Progenitor cell of endocrine pancreas (in vitro differentiated cells): ENCODE results near the gene CELF1. TPM values are rescaled to one million over a fixed set of nuclear protein-coding genes. Genes with fewer than 3 reads are reported as not detected.

ENCODE experiments used
- DNase-seq: peaks from one replicate; pipeline ENCODE4 v3.0.0; 2021; ENCODE audit warnings: low spot score; ENCODE audit not compliant: unreplicated experiment
- H3K27ac Mint-ChIP-seq: 2 replicates; pipeline ENCODE4 v1.8.0; 2021; ENCODE audit warnings: mild to moderate bottlenecking, moderate library complexity, mixed read lengths
- H3K27me3 Mint-ChIP-seq: 2 replicates; pipeline ENCODE4 v1.8.0; 2021; ENCODE audit warnings: mixed read lengths
- H3K36me3 Mint-ChIP-seq: 2 replicates; pipeline ENCODE4 v1.8.0; 2022; ENCODE audit warnings: mixed read lengths; ENCODE audit not compliant: insufficient read depth
- H3K4me1 Mint-ChIP-seq: 2 replicates; pipeline ENCODE4 v1.8.0; 2021; ENCODE audit warnings: low read depth, mixed read lengths
- H3K4me3 Mint-ChIP-seq: 2 replicates; pipeline ENCODE4 v1.8.0; 2021; ENCODE audit warnings: low read depth, mild to moderate bottlenecking, moderate library complexity, mixed read lengths
- H3K9me3 Mint-ChIP-seq: 2 replicates; pipeline ENCODE4 v1.8.0; 2021; ENCODE audit warnings: low read depth, mixed read lengths
- CTCF ChIP-seq: fragments of 200-600 bp; sonication (generic); IDR thresholded peaks from one replicate; pipeline ENCODE4 v1.5.0; 2021; ENCODE audit warnings: antibody characterized with exemption, mild to moderate bottlenecking; ENCODE audit not compliant: unreplicated experiment
- total RNA-seq: library from RNA; stranded (reverse); gene quantifications from 2 replicates; pipeline ENCODE4 v1.2.1, GENCODE V29; 2021

CELF1 gene
- total RNA-seq, 1 donor from 2014 or later = 161 TPM

DNA sequence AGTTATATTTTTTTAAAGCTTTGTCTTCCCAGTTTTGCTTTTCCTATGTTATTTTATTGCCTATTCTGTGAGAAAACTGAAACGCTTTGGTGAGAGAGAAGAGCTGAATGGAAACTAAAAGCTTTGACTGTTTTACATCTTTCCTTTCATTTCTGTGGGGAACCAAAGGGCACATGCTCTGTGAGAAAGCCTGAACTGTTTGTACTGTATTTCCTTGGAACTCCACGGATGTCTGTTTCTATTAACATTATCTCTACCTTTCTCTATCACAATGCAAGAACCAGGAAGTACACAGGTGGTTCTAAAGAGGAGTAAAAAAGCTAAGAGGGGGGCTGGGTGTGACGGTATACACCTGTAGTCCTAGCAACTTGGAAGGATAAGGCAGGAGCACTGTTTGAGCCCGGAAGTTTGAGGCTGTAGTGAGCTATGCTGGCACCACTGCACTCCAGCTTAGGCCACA is 43.8 kb downstream of the CELF1 start:
- no peak overlapping the region for H3K4me3 Mint-ChIP-seq

GRCh38 chr11:47508240-47508957 is 44.5 kb downstream of the CELF1 start:
- no peaks in the 10 kb centered on the region for H3K27me3 Mint-ChIP-seq
- DNase-seq = no peak
- no peaks in the 10 kb centered on the region for H3K9me3 Mint-ChIP-seq
- TF ChIP-seq CTCF = no peak
- H3K4me3 Mint-ChIP-seq = no peak overlapping the region
- peak overlapping the region; percentile 83 for H3K27ac Mint-ChIP-seq
- peaks cover 35% of the 10 kb centered on the region for H3K4me1 Mint-ChIP-seq
- peaks cover 5% of the 10 kb centered on the region for H3K36me3 Mint-ChIP-seq

More for the DNA sequence above, 43.8 kb downstream of the CELF1 start:
- DNase-seq = no peak
- Mint-ChIP-seq H3K27ac (peak overlapping the region; percentile 83), H3K4me1 (peaks cover 36% of the 10 kb centered on the region), H3K9me3 (no peaks in the 10 kb centered on the region), H3K36me3 (peaks cover 3% of the 10 kb centered on the region), H3K27me3 (no peaks in the 10 kb centered on the region)
- no peak for TF ChIP-seq CTCF

GRCh38 chr11:47507563-47508239 is 45.2 kb downstream of the CELF1 start:
- no peak for TF ChIP-seq CTCF
- Mint-ChIP-seq H3K4me1 (peaks cover 40% of the 10 kb centered on the region), H3K27me3 (no peaks in the 10 kb centered on the region), H3K4me3 (no peak overlapping the region), H3K27ac (peak overlapping the region; percentile 83), H3K9me3 (no peaks in the 10 kb centered on the region), H3K36me3 (peaks cover 5% of the 10 kb centered on the region)
- DNase-seq = no peak

GRCh38 chr11:47506795-47507562 is 46.0 kb downstream of the CELF1 start:
- H3K36me3 Mint-ChIP-seq = peaks cover 5% of the 10 kb centered on the region
- H3K4me3 Mint-ChIP-seq = no peak overlapping the region
- H3K27ac Mint-ChIP-seq = peak overlapping the region; percentile 26
- no peak for DNase-seq
- H3K4me1 Mint-ChIP-seq = peaks cover 38% of the 10 kb centered on the region
- TF ChIP-seq CTCF = no peak
- H3K27me3 Mint-ChIP-seq = no peaks in the 10 kb centered on the region
- no peaks in the 10 kb centered on the region for H3K9me3 Mint-ChIP-seq

GRCh38 chr11:47506373-47506772 is 46.6 kb downstream of the CELF1 start:
- peaks cover 38% of the 10 kb centered on the region for H3K4me1 Mint-ChIP-seq
- H3K36me3 Mint-ChIP-seq = peaks cover 5% of the 10 kb centered on the region
- DNase-seq = no peak
- no peak for TF ChIP-seq CTCF
- no peaks in the 10 kb centered on the region for H3K9me3 Mint-ChIP-seq
- no peak overlapping the region for H3K4me3 Mint-ChIP-seq
- no peaks in the 10 kb centered on the region for H3K27me3 Mint-ChIP-seq
- H3K27ac Mint-ChIP-seq = peak overlapping the region; percentile 90
